ENCODE measurements around the gene RAPGEF1. TPM values are rescaled to one million over a fixed set of nuclear protein-coding genes. Genes with fewer than 3 reads are reported as not detected.

RAPGEF1 gene
- total and polyA plus RNA-seq, 2 donors (not counting 1 experiment from before 2014, with no cell fraction given), result 33.3 to 42.8 TPM

DNA sequence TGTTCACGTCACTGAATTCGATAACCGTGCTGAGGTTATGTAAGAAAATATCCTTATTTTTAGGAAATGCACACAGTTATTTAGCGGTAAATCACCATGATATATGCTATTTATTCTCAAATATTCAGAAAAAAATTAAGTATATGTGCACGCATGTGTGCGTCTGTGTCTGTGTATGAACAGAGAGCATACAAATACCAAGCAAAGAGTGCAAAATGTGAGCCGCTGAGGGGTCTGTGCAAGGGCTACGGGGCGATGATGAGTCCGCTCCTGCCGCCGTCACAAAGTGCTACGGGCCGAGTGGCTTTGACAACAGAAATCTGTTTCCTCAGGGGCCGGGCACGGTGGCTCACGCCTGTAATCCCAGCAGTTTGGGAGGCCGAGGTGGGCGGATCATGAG lies 201.9 kb downstream of the RAPGEF1 start:
- Histone ChIP-seq H3K27ac (ENCODE audit: insufficient read depth, low read length) (no peak overlapping the region), H2AFZ (ENCODE audit: low read length) (no peak overlapping the region), H3K27me3 (ENCODE audit: control insufficient read depth, insufficient read depth, low read length) (peaks cover 5% of the 10 kb centered on the region), H3K36me3 (ENCODE audit: control insufficient read depth, insufficient read depth, low read length) (no peaks in the 10 kb centered on the region), H3K9me3 (ENCODE audit: control insufficient read depth, insufficient read depth, low read depth, low read length) (no peaks in the 10 kb centered on the region), H3K4me3 (replicated peaks in 1 of 4; ENCODE audit: control extremely low read depth in 1 of 4, insufficient read depth in 1 of 4, low read depth in 3 of 4, low read length in 4 of 4) (no peak overlapping the region), H4K20me1 (ENCODE audit: control insufficient read depth, extremely low read depth, insufficient read depth, low read length) (no peaks in the 10 kb centered on the region), H3K4me1 (ENCODE audit: control insufficient read depth, extremely low read depth, insufficient read depth, low read length) (no peaks in the 10 kb centered on the region), H3K9ac (ENCODE audit: insufficient read depth, low read length) (no peak overlapping the region), H3K4me2 (ENCODE audit: extremely low read depth, insufficient read depth, low read length) (no peak overlapping the region), H3K79me2 (ENCODE audit: control insufficient read depth, insufficient read depth, low read length) (no peaks in the 10 kb centered on the region)
- TF ChIP-seq EZH2 (IDR thresholded peaks at IDR 0.05; ENCODE audit: low read length, missing control alignments) (no peak), CTCF (conservative IDR thresholded peaks at IDR 0.05 in 1 of 2, IDR thresholded peaks at IDR 0.05 in 1 of 2; ENCODE audit: low read depth in 1 of 2, low read length in 2 of 2) (no peak)
- DNase-seq (ENCODE audit: low read depth in 2 of 2), result no peak

DNA sequence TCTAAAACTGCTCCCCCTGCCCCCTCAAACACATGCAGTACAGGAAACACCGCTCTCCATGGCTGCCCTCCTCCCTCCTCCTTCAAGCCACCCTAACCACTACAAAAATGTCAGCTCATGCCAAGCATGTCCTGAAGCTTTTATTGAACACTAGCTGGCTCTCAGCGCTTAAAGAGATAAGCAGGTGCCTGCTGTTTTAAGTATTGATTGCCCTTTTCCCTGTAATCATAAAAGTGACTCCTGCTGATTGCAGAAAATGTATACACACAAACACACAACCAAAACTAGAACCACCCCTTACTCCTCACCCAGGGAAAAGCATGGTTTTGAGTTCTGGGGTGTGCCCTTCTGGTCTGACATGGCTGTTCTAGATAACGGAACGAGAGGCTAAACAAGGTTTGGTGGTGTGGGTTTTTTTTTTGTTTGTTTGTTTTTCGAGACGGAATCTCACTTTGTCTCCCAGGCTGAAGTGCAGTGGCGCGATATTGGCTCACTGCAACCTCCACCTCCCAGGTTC lies 205.1 kb downstream of the RAPGEF1 start:
- no peak overlapping the region for H3K9ac ChIP-seq (ENCODE audit: insufficient read depth, low read length)
- no peak overlapping the region for H2AFZ ChIP-seq (ENCODE audit: low read length)
- peaks cover 9% of the 10 kb centered on the region for H3K79me2 ChIP-seq (ENCODE audit: control insufficient read depth, insufficient read depth, low read length)
- no peaks in the 10 kb centered on the region for H3K27me3 ChIP-seq (ENCODE audit: control insufficient read depth, insufficient read depth, low read length)
- TF ChIP-seq EZH2 (IDR thresholded peaks at IDR 0.05; ENCODE audit: low read length, missing control alignments), result no peak
- no peak for TF ChIP-seq CTCF (conservative IDR thresholded peaks at IDR 0.05 in 1 of 2, IDR thresholded peaks at IDR 0.05 in 1 of 2; ENCODE audit: low read depth in 1 of 2, low read length in 2 of 2)
- H3K4me3 ChIP-seq (replicated peaks in 1 of 4; ENCODE audit: control extremely low read depth in 1 of 4, insufficient read depth in 1 of 4, low read depth in 3 of 4, low read length in 4 of 4), result no peak overlapping the region
- no peaks in the 10 kb centered on the region for H3K36me3 ChIP-seq (ENCODE audit: control insufficient read depth, insufficient read depth, low read length)
- H3K9me3 ChIP-seq (ENCODE audit: control insufficient read depth, insufficient read depth, low read depth, low read length), result no peaks in the 10 kb centered on the region
- H3K27ac ChIP-seq (ENCODE audit: insufficient read depth, low read length), result no peak overlapping the region
- DNase-seq (ENCODE audit: low read depth in 2 of 2), result no peak
- H4K20me1 ChIP-seq (ENCODE audit: control insufficient read depth, extremely low read depth, insufficient read depth, low read length), result no peaks in the 10 kb centered on the region
- H3K4me2 ChIP-seq (ENCODE audit: extremely low read depth, insufficient read depth, low read length), result no peak overlapping the region
- H3K4me1 ChIP-seq (ENCODE audit: control insufficient read depth, extremely low read depth, insufficient read depth, low read length), result peaks cover 2% of the 10 kb centered on the region

DNA sequence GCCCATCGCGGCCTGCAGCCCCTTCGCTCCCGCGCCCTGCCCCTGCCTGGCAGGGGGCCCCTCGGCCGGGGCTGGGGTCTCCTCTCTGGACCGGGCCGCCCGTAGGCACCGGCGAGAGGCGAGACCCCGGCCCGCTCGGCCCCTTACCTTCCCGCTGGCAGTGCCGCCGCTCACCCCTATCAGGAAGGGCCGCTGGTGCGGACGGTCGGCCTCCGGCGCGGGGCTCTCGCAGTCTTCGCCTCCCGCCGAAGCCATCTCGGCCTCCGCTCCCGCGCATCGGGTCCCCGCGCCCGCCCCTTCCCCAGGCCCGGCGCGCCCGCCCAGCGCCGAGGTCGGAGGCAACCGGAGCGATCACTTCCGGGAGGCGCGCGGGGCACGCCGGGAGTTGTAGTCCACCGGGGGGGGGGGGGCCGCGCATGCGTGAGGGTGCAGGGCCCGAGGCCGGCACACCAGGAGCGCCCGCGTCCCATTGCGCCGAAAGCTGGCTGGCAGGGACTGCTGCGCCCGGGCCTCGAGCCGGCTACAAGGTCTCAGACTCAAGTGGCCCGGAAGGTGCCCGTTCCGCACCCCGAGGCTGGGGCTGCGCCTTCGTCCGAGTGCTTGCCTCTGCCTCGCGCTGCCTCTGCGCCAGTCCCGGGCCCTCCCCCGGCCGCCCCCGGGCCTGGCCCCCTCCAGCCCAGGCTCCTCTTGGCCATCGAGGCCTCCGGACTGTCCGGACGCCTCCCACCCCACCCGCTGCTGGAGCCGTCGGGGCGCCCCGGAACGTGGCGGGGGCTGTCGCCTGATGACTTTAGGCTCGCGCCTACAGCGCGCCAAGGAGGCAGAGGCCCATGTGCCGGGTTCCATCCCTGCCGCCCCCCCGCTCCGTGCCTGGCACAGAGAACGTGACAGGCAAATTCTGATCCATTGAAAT lies 208.7 kb downstream of the RAPGEF1 start, which contains the start of gene UCK1:
Gene UCK1 (minus strand): TSS at position 344 of the 913 bp plus-strand sequence. CDS start 89 bp downstream, at position 255.
- Histone ChIP-seq H4K20me1 (ENCODE audit: control insufficient read depth, extremely low read depth, insufficient read depth, low read length) (no peaks in the 10 kb centered on the region), H3K9ac (ENCODE audit: insufficient read depth, low read length) (peak within 1 kb of the TSS; percentile 80), H3K27ac (ENCODE audit: insufficient read depth, low read length) (peak within 1 kb of the TSS; percentile 59), H3K4me1 (ENCODE audit: control insufficient read depth, extremely low read depth, insufficient read depth, low read length) (peaks cover 2% of the 10 kb centered on the region), H3K36me3 (ENCODE audit: control insufficient read depth, insufficient read depth, low read length) (peaks cover 15% of the 10 kb centered on the region), H3K27me3 (ENCODE audit: control insufficient read depth, insufficient read depth, low read length) (no peaks in the 10 kb centered on the region), H3K9me3 (ENCODE audit: control insufficient read depth, insufficient read depth, low read depth, low read length) (no peaks in the 10 kb centered on the region), H3K4me3 (replicated peaks in 1 of 4; ENCODE audit: control extremely low read depth in 1 of 4, insufficient read depth in 1 of 4, low read depth in 3 of 4, low read length in 4 of 4) (peak within 1 kb of the TSS; percentile 66 to 80 (median 76)), H3K79me2 (ENCODE audit: control insufficient read depth, insufficient read depth, low read length) (peaks cover 12% of the 10 kb centered on the region), H2AFZ (ENCODE audit: low read length) (peak within 1 kb of the TSS; percentile 84), H3K4me2 (ENCODE audit: extremely low read depth, insufficient read depth, low read length) (peak within 1 kb of the TSS; percentile 95)
- peak; percentile 73 to 79 for DNase-seq (ENCODE audit: low read depth in 2 of 2)
- TF ChIP-seq EZH2 (IDR thresholded peaks at IDR 0.05; ENCODE audit: low read length, missing control alignments) (no peak), CTCF (conservative IDR thresholded peaks at IDR 0.05 in 1 of 2, IDR thresholded peaks at IDR 0.05 in 1 of 2; ENCODE audit: low read depth in 1 of 2, low read length in 2 of 2) (no peak)

Data from fibroblast of lung (primary cell).